ENCODE data around the gene OR11L1.

Gene OR11L1

DNA sequence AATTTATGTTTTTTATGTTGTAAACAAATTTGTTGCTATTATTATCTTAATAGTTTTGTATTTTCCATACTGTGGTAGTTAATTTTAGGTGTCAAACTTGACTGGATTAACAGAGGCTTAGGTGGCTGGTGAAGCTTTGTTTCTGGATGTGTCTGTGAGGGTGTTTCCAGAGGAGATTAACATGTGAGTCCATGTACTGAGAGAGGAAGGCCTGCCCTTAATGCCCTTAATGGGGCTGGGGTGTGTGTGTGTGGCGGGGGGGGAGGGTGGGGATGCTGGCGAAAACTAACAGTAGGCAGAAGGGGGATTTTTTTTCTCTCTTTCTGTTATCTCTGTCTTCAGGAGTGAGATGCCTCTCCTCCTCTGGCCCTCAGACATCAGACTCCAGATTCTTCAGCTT, 19.6 kb downstream of the OR11L1 start:
- TF ChIP-seq, protein P1, sequence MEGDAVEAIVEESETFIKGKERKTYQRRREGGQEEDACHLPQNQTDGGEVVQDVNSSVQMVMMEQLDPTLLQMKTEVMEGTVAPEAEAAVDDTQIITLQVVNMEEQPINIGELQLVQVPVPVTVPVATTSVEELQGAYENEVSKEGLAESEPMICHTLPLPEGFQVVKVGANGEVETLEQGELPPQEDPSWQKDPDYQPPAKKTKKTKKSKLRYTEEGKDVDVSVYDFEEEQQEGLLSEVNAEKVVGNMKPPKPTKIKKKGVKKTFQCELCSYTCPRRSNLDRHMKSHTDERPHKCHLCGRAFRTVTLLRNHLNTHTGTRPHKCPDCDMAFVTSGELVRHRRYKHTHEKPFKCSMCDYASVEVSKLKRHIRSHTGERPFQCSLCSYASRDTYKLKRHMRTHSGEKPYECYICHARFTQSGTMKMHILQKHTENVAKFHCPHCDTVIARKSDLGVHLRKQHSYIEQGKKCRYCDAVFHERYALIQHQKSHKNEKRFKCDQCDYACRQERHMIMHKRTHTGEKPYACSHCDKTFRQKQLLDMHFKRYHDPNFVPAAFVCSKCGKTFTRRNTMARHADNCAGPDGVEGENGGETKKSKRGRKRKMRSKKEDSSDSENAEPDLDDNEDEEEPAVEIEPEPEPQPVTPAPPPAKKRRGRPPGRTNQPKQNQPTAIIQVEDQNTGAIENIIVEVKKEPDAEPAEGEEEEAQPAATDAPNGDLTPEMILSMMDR (IDR thresholded peaks at IDR 0.05; ENCODE audit: control insufficient read depth, extremely low read depth, insufficient read depth) = no peak
- DNase-seq (ENCODE audit: low read depth) = no peak
- no peak overlapping the region for H3K4me3 ChIP-seq (ENCODE audit: low read depth, low read length)

DNA sequence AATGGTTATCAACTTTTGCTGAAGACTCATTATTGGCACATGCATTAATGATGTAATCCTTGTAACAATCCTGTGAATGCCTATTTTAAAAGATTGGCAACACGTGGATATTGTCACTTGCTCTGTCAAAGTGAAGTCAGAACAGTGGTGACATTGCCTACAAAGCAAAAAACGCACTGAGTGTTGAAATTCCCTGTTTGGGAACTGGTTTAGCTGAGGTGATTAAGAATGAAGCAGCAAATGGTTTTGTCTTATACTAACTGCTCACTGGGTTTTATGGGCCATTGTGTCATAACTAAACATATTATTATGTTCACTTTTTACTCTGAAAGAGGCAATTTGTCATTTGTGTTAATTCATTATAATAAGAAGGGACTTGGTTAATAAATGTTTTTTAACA, 29.1 kb downstream of the OR11L1 start:
- no peak for DNase-seq (ENCODE audit: low read depth)
- no peak overlapping the region for H3K4me3 ChIP-seq (ENCODE audit: low read depth, low read length)
- TF ChIP-seq, protein P1 (IDR thresholded peaks at IDR 0.05; ENCODE audit: control insufficient read depth, extremely low read depth, insufficient read depth) = no peak

DNA sequence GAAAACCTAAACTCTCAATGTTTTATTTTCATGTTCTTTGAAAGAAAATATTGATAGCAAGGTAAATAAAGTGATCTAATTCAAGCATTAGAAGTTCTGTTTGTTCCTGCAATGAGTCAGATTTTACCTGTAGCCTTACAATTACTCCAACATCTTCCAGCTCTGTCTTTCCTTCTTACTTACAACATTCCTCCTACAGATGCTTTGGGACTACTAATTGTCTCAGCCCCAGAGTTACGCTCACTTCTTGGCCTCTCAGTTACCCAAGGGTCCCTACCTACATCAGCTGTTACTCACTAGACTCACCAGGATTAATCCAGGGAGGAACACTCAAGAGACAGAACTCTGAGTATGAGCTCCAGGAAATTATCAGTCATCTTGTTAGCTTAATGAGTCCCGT, 44.2 kb downstream of the OR11L1 start:
- H3K4me3 ChIP-seq (ENCODE audit: low read depth, low read length) = no peak overlapping the region
- TF ChIP-seq, protein P1 (IDR thresholded peaks at IDR 0.05; ENCODE audit: control insufficient read depth, extremely low read depth, insufficient read depth) = no peak
- no peak for DNase-seq (ENCODE audit: low read depth)
